Motor neuron (in vitro differentiated cells): ENCODE measurements around the gene POLR1D. TPM values are rescaled to one million over a fixed set of nuclear protein-coding genes. Genes with fewer than 3 reads are reported as not detected.
A peak's percentile ranks its signal among the peaks of the same experiment; 100 is the strongest.

Source experiments
- ATAC-seq, 8 experiments: fragments of 200-7000 bp; cut with Tn5 transposase; replicated peaks in 6 of 8; 2 replicates each; pipeline ENCODE4 v1.8.0; 2021; ENCODE audit warnings: mild to moderate bottlenecking in 8 of 8, moderate library complexity in 8 of 8
- H3K27ac ChIP-seq, 2 donors: fragments of 250-450 bp; sonication (Bioruptor Pico); 2 replicates each; pipeline ENCODE4 v1.9.0; 2021; ENCODE audit warnings: antibody characterized with exemption in 2 of 2, mild to moderate bottlenecking in 2 of 2, moderate library complexity in 1 of 2
- H3K4me1 ChIP-seq, 2 donors: fragments of 250-450 bp; sonication (Bioruptor Pico); replicated peaks in 1 of 2; 2 replicates each; pipeline ENCODE4 v1.6.1; 2021; ENCODE audit warnings: antibody characterized with exemption in 2 of 2, mild to moderate bottlenecking in 2 of 2, moderate library complexity in 1 of 2
- H3K4me3 ChIP-seq, 5 donors: fragments of 250-450 bp; sonication (Bioruptor Pico); 2 replicates each; pipeline ENCODE4 v1.9.0; 2021; ENCODE audit warnings: antibody characterized with exemption in 5 of 5, mild to moderate bottlenecking in 5 of 5, moderate library complexity in 4 of 5
- WGBS, 10 experiments: fragments of 450-650 bp; shearing (Covaris generic); methylation state at CpG; one replicate each; pipeline ENCODE4 v1.0.0; 2022; 5-methylcytosine and 5-hydroxymethylcytosine counted together
- in situ Hi-C, 9 experiments: fragments of 400-800 bp; cut with MboI; loops; one replicate each; pipeline ENCODE4 v1.15.0; 2021; ENCODE audit warnings: low sequenced_read_pairs in 9 of 9, low pct_unique_long_range_greater_than_20kb in 2 of 9; ENCODE audit not compliant: unreplicated experiment in 9 of 9
- total RNA-seq, 8 experiments: library from RNA; unstranded; fragments of 300-600 nt; gene quantifications; 2 replicates each; pipeline versions ENCODE4 v1.2.3 to v1.2.4, GENCODE V29; 2022

The POLR1D gene, protein sequence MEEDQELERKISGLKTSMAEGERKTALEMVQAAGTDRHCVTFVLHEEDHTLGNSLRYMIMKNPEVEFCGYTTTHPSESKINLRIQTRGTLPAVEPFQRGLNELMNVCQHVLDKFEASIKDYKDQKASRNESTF
- 100 to 1,000 TPM in 7 of 8 experiments, 10 to 100 TPM in 1; 74.3 to 139 (median 128) TPM for total RNA-seq

GRCh38 chr13:27621366-27622101, at the start of gene POLR1D:
POLR1D (plus strand) TSS chr13:27621892; CDS start chr13:27621984, 92 bp downstream.
- Histone ChIP-seq H3K27ac (peak within 1 kb of the TSS; percentile 24 to 70), H3K4me3 (peak within 1 kb of the TSS; percentile 61 to 98 (median 89)), H3K4me1 (peaks cover 6 to 14% of the 10 kb centered on the region in 2 donors)
- whole genome bisulfite sequencing, 10 experiments = 0% methylated on average over 2 to 11 of the region's 71 CpGs; no CpG with 5 or more reads in 6 of the 10 experiments
- ATAC-seq = peak; percentile 38 to 57 (median 49)
- in situ Hi-C loops = no loop called here

DNA sequence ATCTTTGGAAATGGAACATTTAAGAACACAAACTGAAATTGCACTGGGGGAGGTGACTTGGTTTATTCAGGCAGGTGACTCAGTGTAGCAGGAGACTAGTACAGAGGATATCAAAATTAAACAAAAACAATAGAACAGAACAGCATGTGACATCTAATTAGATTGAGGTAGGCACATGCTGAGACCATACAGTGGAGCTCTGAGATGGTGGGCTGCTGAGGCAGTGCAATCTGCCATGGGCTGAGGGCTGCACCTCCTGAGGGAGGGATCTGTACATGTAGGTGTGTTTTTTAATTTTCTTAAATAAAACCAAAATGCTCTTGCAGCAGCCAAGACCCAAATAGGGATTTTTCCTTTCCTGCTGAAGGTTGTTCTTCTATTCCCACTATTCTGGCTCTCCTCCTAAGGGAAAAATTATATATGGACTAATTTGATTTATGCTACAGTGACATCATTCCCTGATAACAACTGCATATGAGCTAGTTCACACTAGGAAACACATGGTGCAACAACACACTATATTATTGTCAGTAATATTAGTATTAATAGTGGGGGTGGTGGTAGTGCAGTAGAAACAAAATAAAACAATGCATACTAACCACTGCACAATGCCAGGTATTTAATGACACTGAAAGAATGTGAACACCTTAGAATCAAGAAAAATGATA, 49.3 kb upstream of the POLR1D start:
- H3K4me1 ChIP-seq = peaks cover 0 to 10% of the 10 kb centered on the region in 2 donors
- H3K4me3 ChIP-seq = no peak overlapping the region
- in situ Hi-C loops = no loop called here
- peak in 5 of 8 experiments; percentile 53 to 89 (median 74) for ATAC-seq
- H3K27ac ChIP-seq = peak overlapping the region in 1 of 2 donors; percentile 22

DNA sequence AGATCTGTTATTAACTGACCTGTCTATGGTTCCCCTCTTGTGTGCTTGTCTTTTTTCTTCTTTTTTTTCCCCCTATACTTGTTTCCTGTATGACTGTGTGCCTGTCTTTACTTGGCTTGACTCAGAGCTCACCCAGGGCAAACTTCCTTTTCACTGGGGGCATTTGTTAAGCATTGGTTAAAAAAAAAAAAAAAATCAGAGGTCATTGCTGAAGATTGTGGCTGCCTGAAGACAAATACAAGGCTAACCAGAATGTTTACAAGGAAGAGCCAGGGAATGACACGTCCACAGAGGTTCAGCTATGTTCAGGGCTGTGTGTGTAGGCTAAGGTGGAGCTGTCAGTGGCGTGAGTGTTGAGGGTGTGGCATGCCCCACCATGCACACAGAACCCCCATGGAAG, 48.4 kb upstream of the POLR1D start:
- WGBS, 10 experiments = 20 to 100% (median 80%) methylated on average over 1 to 2 of the region's 2 CpGs; no CpG with 5 or more reads in 2 of the 10 experiments
- Histone ChIP-seq H3K27ac (no peak overlapping the region), H3K4me3 (no peak overlapping the region), H3K4me1 (peaks cover 0 to 10% of the 10 kb centered on the region in 2 donors)
- in situ Hi-C loops = no loop called here
- ATAC-seq = no peak

DNA sequence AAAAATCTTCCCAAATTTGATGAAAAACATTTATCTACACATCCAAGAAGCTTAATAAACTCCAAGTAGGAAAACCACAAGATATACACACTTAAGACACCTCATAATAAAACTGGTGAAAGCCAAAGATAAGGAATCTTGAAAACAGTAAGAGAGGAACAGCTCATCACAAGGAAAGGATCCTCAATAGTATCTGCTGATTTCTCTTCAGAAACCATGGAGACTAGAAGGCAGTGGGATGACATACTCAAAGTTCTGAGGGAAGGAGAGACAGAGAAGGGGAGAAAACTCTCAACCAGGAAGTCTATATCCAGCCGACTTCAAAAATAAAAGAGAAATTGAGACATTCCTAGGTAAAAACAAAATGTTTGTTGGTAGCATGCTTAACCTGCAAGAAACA, 47.0 kb upstream of the POLR1D start:
- WGBS, 10 experiments = 71 to 100% (median 100%) methylated on average over 1 of the region's 1 CpG; no CpG with 5 or more reads in 3 of the 10 experiments
- Histone ChIP-seq H3K4me3 (no peak overlapping the region), H3K27ac (no peak overlapping the region), H3K4me1 (peaks cover 0 to 10% of the 10 kb centered on the region in 2 donors)
- in situ Hi-C loops = no loop called here
- ATAC-seq = no peak

GRCh38 chr13:27578121-27579030, 43.3 kb upstream of the POLR1D start:
- WGBS, 10 experiments = 90 to 100% (median 97%) methylated on average over 1 to 5 of the region's 6 CpGs; no CpG with 5 or more reads in 1 of the 10 experiments
- in situ Hi-C loops = no loop called here
- H3K27ac ChIP-seq = no peak overlapping the region
- ATAC-seq = peak in 2 of 8 experiments; percentile 27 to 53
- H3K4me1 ChIP-seq = no peaks in the 10 kb centered on the region
- H3K4me3 ChIP-seq = no peak overlapping the region

- in situ Hi-C loops = no loop called here
- no peak for ATAC-seq
Measured at GRCh38 chr13:27583645-27584044, 38.0 kb upstream of the POLR1D start.

DNA sequence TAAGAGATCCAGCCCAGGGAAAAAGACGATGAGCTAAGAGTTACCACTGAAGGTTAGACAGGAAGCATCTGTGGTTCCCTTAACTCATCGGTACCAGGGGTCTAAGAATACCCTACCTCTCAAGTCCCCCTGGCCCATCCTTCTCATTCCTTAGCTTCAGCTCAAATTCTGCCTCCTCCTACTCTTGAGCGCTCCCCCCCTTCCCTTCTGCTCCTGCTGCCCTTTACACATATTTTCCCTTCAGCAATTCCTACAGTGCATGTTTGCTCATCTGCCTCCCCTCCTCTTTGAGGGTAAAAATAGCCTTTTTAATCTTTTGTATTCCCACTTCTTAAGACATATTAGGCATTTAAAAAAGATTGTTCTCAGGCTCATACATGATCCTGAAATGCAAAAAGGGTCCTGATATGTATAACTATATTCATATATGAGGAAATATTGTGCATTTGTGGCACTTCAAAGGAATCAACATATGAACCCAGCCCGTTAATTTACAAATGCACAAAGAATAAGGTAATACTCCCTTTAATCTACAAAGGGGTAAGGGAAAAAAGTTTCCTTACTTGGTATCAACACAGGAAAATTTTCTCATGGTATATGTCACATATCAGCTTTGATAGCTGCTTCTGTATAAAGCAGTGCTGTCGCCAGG, 34.5 kb upstream of the POLR1D start:
- in situ Hi-C loops = no loop called here
- Histone ChIP-seq H3K4me1 (no peaks in the 10 kb centered on the region), H3K4me3 (no peak overlapping the region), H3K27ac (no peak overlapping the region)
- peak in 3 of 8 experiments; percentile 14 to 83 (median 59) for ATAC-seq
- 0 to 100% (median 83%) methylated on average over 1 to 4 of the region's 5 CpGs for WGBS, 10 experiments

More at GRCh38 chr13:27583645-27584044, 38.0 kb upstream of the POLR1D start:
- H3K4me1 ChIP-seq = no peaks in the 10 kb centered on the region
- 54 to 100% (median 83%) methylated on average over 1 to 4 of the region's 4 CpGs for WGBS, 10 experiments
- H3K4me3 ChIP-seq = no peak overlapping the region
- H3K27ac ChIP-seq = no peak overlapping the region

DNA sequence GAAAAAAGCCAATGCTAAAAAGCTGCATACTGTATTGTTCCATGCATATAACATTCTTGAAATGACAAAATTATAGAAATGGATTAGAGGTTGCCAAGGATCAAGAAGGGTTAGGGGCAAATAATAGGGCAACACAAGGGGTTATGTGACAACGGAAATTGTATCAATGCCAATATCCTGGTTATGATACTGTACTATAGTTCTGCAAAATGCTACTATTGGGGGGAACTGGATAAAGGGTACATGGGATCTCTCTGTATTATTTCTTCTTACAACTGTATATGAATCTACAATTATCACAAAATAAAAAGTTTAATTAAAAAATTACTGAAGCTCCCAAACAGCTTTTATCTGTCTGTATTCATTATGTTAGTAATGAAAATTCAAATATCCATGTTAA, 33.3 kb upstream of the POLR1D start:
- Histone ChIP-seq H3K27ac (no peak overlapping the region), H3K4me1 (no peaks in the 10 kb centered on the region), H3K4me3 (no peak overlapping the region)
- in situ Hi-C loops = no loop called here
- 80 to 100% (median 100%) methylated on average over 1 of the region's 1 CpG; no CpG with 5 or more reads in 4 of the 10 experiments for WGBS, 10 experiments
- no peak for ATAC-seq

GRCh38 chr13:27592865-27593264, 28.8 kb upstream of the POLR1D start:
- no peak for ATAC-seq
- H3K4me3 ChIP-seq = no peak overlapping the region
- H3K27ac ChIP-seq = no peak overlapping the region
- H3K4me1 ChIP-seq = no peaks in the 10 kb centered on the region
- in situ Hi-C loops = no loop called here

- no peak for ATAC-seq
- Histone ChIP-seq H3K4me1 (no peaks in the 10 kb centered on the region), H3K27ac (no peak overlapping the region), H3K4me3 (no peak overlapping the region)
- in situ Hi-C loops = no loop called here
- 60 to 100% (median 87%) methylated on average over 1 to 2 of the region's 3 CpGs for WGBS, 10 experiments
Measured at GRCh38 chr13:27593267-27593666, 28.4 kb upstream of the POLR1D start.

- WGBS, 10 experiments = 80 to 100% (median 91%) methylated on average over 1 to 2 of the region's 2 CpGs; no CpG with 5 or more reads in 2 of the 10 experiments
- Histone ChIP-seq H3K4me1 (no peaks in the 10 kb centered on the region), H3K4me3 (no peak overlapping the region), H3K27ac (no peak overlapping the region)
- in situ Hi-C loops = no loop called here
- no peak for ATAC-seq
Measured at GRCh38 chr13:27595055-27595811, 26.5 kb upstream of the POLR1D start.

- Histone ChIP-seq H3K4me3 (no peak overlapping the region), H3K4me1 (no peaks in the 10 kb centered on the region), H3K27ac (no peak overlapping the region)
- no peak for ATAC-seq
- in situ Hi-C loops = no loop called here
Measured at GRCh38 chr13:27599096-27599495, 22.6 kb upstream of the POLR1D start.
